ENCODE data around the gene SHROOM3.
"Not testable (repeated sequence)": the region's sequence is repeated elsewhere in the genome, so short reads cannot be mapped to it uniquely, and the experiment has no call there.

Gene SHROOM3

DNA sequence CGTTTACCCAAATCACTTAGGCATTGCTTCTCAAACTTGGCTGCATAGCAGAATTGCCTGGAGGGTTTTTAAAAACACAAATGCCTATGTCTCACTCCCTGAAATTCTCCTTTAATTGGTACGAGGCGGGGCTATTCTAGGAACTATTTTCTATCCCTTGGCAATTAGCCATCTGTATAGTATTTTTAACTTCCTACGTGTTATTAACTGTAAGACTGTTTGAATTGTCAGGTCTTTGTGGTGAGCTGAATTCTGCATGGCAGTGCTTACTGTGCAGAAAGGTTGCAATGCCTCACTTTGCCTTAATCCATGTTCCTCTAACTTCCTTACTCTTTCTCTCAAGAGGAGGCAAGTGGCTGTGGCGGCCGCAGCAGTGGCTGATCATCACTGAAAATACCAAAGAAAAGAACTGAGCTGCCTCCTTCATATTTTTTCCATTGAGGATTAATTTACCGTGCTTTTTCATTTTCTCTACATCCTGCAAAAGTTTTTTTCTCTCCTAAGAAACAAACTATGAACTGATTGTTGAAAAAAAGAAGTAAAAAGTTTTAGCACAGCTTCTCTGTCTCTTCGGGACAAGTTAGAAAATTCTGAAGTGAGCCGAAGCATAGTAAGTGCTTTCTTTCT, at the start of gene SHROOM3:
TSS of gene SHROOM3 (plus strand) at position 329 of the 627 bp plus-strand sequence. CDS start 824 bp downstream, outside the sequence.
- no peak within 1 kb of the TSS for H3K4me3 Mint-ChIP-seq
- H3K27me3 Mint-ChIP-seq: peaks cover 24% of the 10 kb centered on the region
- no peak within 1 kb of the TSS for H3K27ac Mint-ChIP-seq
- ATAC-seq (no peak), DNase-seq (no peak)
- H3K9me3 Mint-ChIP-seq: no peaks in the 10 kb centered on the region
- no peaks in the 10 kb centered on the region for H3K4me1 Mint-ChIP-seq
- H3K36me3 Mint-ChIP-seq (ENCODE audit: low read depth): no peaks in the 10 kb centered on the region

DNA sequence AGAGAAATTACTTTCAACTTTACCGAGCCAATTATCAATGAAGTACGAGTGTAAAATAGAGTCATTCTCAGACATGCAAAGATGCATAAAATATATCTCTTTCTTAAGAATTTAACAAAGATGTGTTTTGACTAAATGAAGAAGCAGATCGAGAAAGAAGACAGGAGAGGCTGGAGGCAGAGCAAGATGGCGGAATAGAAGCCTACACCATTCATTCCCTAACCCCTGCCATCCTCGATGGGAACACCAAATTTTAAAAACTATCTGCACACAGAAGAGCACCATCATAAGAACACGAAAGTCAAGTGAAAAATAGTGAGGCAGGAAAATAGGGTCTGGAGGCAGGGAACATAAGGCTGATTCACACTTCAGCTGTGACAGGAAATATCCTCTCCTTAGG, 49.1 kb upstream of the SHROOM3 start:
- peaks cover 24% of the 10 kb centered on the region for H3K27me3 Mint-ChIP-seq
- no peak overlapping the region for H3K27ac Mint-ChIP-seq
- DNase-seq (no peak), ATAC-seq (no peak)
- H3K4me3 Mint-ChIP-seq: no peak overlapping the region
- no peaks in the 10 kb centered on the region for H3K4me1 Mint-ChIP-seq
- peaks cover 22% of the 10 kb centered on the region for H3K9me3 Mint-ChIP-seq
- no peaks in the 10 kb centered on the region for H3K36me3 Mint-ChIP-seq (ENCODE audit: low read depth)

DNA sequence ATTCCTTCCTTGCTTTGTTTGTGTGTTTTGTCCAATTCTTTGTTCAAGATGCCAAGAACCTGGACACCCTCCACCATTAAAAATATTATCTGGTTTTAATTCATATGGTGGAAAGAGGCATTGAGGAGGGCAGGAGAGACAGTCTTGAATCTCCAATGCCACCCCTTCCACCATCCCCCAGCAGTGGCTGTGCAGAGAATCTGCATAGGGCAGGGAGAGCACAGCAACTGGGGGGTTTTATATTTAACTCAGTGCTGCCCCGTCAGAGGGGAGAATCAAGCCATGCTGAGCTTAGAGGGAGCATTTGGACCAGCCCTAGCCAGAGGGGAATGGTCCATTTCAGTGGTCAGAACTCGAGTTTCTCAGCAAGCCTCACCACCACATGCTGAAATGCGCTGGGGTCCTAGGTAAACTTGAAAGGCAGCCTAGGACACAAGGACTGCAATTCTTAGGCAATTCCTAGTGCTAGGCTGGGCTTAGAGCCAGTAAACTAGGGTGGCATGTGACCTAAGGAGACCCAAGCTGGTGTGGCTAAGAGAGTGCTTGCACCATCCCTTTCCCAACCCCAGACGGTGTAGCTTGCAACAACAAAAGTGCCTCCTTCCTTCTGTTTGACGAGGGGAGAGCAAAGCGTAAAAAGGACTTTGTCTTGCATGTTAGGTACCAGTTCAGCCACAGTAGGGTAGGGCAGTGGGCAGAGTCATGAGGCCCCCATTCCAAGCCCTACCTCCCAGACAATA, 48.3 kb upstream of the SHROOM3 start:
- peaks cover 22% of the 10 kb centered on the region for H3K9me3 Mint-ChIP-seq
- H3K27me3 Mint-ChIP-seq: peaks cover 30% of the 10 kb centered on the region
- ATAC-seq: no peak
- no peak overlapping the region for H3K4me3 Mint-ChIP-seq
- H3K27ac Mint-ChIP-seq: no peak overlapping the region
- no peaks in the 10 kb centered on the region for H3K36me3 Mint-ChIP-seq (ENCODE audit: low read depth)
- H3K4me1 Mint-ChIP-seq: no peaks in the 10 kb centered on the region
- no peak for DNase-seq

DNA sequence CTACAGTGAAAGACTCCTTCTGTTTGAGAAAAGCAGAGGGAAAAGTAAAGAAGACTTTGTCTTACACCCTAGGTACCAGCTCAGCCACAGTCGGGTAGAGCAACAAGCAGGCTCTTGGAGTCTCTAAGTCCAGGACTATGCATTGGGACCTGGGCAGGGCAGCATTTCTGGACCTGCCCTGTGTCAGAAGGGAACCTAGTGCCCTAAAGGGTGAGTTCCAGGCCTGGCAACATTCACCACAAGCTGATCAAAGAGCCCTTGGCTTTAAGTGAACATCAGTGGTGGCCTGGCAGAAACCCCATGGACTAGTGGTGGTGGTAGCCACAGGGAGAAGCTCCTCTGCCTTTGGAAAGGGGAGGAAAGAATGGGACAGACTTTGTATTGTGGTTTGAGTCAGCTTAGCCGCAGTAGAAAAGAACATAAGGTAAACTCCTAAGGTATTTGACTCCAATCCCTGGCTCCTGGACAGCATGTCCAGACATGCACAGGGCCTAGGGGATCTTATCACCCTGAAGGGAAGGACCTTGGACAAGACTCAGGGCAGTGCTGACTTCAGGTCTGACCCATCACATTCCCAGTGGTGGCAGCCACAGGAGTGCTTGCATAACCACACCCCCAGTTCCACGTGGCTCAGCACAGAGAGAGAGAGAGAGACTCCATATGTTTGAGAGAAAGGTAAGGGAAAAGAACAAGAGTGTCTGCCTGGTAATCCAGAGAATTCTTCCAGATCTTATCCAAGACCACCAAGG, 46.7 kb upstream of the SHROOM3 start:
- no peaks in the 10 kb centered on the region for H3K36me3 Mint-ChIP-seq (ENCODE audit: low read depth)
- peaks cover 41% of the 10 kb centered on the region for H3K27me3 Mint-ChIP-seq
- ATAC-seq (no peak), DNase-seq (no peak)
- no peaks in the 10 kb centered on the region for H3K4me1 Mint-ChIP-seq
- H3K9me3 Mint-ChIP-seq: peaks cover 22% of the 10 kb centered on the region
- H3K4me3 Mint-ChIP-seq: no peak overlapping the region
- no peak overlapping the region for H3K27ac Mint-ChIP-seq

DNA sequence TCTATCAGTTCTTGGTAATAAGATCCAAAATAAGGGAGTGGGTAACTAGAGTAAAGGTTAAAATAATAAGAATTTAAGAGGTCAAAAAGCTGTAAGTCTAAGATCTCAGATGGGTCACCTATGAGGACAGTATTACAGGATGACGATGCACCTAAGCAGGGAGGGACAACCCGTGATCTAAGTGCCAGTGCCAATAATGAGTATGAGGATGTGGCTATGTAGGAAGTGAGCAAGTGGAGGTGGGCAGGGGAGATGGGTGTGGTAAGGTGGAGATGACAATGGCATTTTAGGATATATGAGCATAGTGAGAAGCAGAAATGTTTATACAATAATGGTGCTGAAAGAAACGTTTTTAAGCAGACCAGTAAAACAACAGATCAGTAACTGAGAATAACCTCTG, 33.4 kb upstream of the SHROOM3 start:
- Mint-ChIP-seq H3K9me3 (peaks cover 7% of the 10 kb centered on the region), H3K36me3 (ENCODE audit: low read depth) (no peaks in the 10 kb centered on the region), H3K4me1 (no peaks in the 10 kb centered on the region), H3K27me3 (peaks cover 20% of the 10 kb centered on the region), H3K27ac (no peak overlapping the region), H3K4me3 (no peak overlapping the region)
- no peak for ATAC-seq
- DNase-seq: no peak

DNA sequence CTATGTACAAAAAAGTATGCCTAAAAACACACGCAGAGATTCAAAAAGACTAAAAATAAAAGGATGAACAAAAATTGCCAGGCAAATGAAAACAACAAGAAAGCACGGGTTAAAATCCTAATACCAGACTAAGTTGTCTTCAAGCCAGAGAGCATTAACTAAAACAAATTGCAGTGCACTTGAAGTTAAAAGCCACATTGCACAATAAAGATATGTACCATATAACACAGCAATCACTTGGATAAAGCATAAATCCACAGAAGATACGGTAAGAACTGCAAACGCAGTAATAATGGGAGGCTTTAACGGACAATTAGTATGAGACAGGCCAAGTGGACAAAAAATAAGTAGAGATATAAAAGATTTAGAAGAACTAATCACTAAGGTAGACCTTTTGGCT, 28.9 kb upstream of the SHROOM3 start:
- Mint-ChIP-seq H3K4me1 (peaks cover 3% of the 10 kb centered on the region), H3K9me3 (no peaks in the 10 kb centered on the region), H3K36me3 (ENCODE audit: low read depth) (no peaks in the 10 kb centered on the region), H3K27me3 (peaks cover 13% of the 10 kb centered on the region), H3K27ac (no peak overlapping the region), H3K4me3 (no peak overlapping the region)
- ATAC-seq: no peak
- no peak for DNase-seq

DNA sequence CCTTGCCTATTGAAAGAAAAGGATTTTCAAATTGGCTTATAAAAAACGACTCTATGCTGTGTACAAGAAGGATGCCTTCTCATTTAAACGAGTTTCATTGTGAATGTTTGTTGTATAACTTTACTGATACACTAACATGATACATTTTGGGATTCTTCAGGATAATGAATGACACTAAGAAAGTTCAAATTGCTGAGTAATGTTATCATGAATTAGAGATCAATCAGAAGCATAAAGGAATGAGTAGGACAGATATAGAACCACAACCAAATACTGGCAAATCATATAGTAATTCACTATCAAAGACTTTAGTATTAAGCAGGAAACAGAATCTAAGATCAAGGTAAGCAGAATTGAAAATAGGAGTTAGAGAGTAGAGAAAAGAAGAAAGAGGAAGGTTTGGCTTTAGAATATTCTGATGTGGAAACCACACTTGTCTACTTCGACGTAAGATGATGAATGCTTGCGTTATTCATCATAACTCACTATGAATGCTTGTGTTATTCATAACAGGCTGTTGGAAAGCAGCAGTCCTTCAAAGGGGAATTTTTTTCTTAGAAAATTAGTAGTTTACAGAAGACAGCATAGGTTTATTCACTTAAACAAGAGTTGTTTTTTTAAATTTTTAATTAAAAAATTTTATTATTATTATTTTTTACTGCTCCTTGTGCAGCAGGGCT, 27.4 kb upstream of the SHROOM3 start:
- H3K27me3 Mint-ChIP-seq: peaks cover 9% of the 10 kb centered on the region
- no peak overlapping the region for H3K27ac Mint-ChIP-seq
- no peak overlapping the region for H3K4me3 Mint-ChIP-seq
- ATAC-seq (peak; percentile 33), DNase-seq (no peak)
- H3K4me1 Mint-ChIP-seq: peaks cover 3% of the 10 kb centered on the region
- no peaks in the 10 kb centered on the region for H3K36me3 Mint-ChIP-seq (ENCODE audit: low read depth)
- no peaks in the 10 kb centered on the region for H3K9me3 Mint-ChIP-seq

DNA sequence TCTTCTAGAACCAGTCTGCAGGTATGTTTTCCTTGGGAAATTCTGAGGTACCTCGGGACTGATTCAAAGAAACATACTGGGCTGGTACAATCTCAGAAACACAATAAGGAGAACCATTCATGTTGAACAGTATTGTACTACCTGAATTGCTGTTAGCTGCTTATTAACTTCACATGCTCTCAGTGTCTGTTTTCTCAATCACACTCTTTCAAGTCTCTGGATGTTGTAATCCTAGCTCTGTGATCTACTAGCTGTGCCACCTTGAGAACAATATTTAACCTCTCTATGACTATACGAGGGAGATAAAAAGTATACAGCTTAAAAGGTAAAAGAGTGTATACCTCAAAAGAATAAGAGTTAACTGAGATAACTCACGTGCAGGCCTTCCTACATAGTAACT, 24.4 kb upstream of the SHROOM3 start:
- peaks cover 2% of the 10 kb centered on the region for H3K27me3 Mint-ChIP-seq
- no peak overlapping the region for H3K27ac Mint-ChIP-seq
- DNase-seq: no peak
- ATAC-seq: no peak
- no peak overlapping the region for H3K4me3 Mint-ChIP-seq
- no peaks in the 10 kb centered on the region for H3K36me3 Mint-ChIP-seq (ENCODE audit: low read depth)
- H3K4me1 Mint-ChIP-seq: peaks cover 3% of the 10 kb centered on the region
- H3K9me3 Mint-ChIP-seq: no peaks in the 10 kb centered on the region

DNA sequence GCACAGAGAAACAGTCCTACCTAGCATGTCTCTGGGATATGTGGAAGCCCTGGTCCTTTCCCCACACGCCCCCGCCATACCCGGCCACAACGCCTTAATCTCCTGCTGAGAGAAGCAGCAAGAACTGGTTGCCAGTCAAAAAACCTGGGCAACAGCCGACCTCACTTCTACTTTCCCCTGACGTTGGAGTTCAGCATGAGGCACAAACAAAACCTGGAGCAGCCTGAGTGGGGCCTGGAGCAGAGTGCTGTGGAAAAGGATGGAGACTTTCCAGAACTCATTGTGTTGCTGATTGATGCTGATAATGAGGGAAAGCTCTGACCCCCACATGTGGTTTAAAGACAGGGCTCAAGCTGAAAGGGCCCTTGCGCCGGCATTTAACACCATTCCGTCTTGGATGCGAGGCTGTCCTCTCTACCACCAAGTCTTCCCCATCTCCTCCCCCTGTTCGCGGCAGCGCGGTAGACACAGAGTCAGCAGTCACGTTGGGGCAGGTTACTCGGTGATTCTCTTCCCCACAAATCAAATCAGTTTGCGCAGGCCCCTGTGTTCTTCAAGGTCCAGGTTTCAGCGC, 14.8 kb upstream of the SHROOM3 start:
- no peaks in the 10 kb centered on the region for H3K9me3 Mint-ChIP-seq
- peak overlapping the region; percentile 46 for H3K4me3 Mint-ChIP-seq
- no peak for ATAC-seq

DNA sequence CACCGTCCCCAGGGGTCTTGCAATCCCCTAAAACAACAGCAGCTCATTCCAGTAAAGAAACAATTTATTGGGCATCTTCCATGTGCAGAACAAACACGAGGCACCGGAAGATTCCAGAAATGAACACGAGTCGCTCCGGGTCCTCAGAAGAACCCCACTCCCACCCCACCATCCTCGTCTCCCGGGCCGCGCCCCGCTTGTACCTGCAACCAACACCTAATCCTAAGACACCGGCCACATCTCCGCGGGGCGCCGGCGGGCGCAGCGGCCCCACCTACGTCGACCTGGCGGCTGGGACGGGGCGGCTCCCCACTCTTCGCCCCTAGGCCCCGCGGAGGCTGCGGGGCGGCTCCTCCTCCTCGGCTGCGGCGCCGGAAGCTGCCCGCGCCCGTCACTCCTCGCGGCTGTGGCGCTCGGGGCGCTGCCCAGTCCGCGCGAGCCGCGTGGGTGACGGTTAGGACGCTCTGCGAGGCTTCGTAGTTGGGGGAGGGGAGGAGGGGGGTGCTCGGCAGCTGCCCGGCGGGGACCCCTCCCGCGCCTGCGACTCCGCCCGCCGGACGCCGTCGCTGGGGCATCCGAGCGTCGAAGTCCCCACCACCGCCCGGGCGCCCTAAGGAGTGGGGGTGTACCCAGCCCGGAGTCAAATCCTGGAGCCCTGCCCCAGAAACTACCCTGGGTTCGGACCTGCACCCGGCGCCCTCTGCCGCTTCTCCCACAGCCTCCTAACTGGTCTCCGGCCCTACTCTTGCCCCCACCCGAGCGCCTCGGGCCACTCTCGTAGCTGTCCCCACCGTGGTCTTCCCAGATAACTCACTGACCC, 14.1 kb upstream of the SHROOM3 start, which contains the start of gene CCDC158:
TSS of gene CCDC158 (minus strand) at position 380 of the 820 bp plus-strand sequence. CDS start 17,934 bp downstream, outside the sequence.
- H3K36me3 Mint-ChIP-seq (ENCODE audit: low read depth): no peaks in the 10 kb centered on the region
- DNase-seq (peak; percentile 6), ATAC-seq (peak; percentile 52)
- no peaks in the 10 kb centered on the region for H3K9me3 Mint-ChIP-seq
- no peak within 1 kb of the TSS for H3K27ac Mint-ChIP-seq
- H3K27me3 Mint-ChIP-seq: peaks cover 20% of the 10 kb centered on the region
- peaks cover 9% of the 10 kb centered on the region for H3K4me1 Mint-ChIP-seq
- H3K4me3 Mint-ChIP-seq: peak within 1 kb of the TSS; percentile 46

More for the DNA sequence above, 14.8 kb upstream of the SHROOM3 start:
- Mint-ChIP-seq H3K27me3 (peaks cover 20% of the 10 kb centered on the region), H3K36me3 (ENCODE audit: low read depth) (no peaks in the 10 kb centered on the region), H3K27ac (no peak overlapping the region), H3K4me1 (peaks cover 9% of the 10 kb centered on the region)
- no peak for DNase-seq

DNA sequence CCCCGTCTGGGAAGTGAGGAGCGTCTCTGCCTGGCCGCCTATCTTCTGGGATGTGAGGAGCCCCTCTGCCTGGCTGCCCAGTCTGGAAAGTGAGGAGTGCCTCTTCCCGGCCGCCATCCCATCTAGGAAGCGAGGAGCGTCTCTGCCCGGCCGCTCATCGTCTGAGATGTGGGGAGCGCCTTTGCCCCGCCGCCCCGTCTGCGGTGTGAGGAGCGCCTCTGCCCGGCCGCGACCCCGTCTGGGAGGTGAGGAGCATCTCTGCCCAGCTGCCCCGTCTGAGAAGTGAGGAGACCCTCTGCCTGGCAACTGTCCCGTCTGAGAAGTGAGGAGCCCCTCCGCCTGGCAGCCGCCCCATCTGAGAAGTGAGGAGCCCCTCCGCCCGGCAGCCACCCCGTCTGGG, 11.9 kb upstream of the SHROOM3 start:
- not testable (repeated sequence) for H3K9me3 Mint-ChIP-seq; ATAC-seq; H3K36me3 Mint-ChIP-seq (ENCODE audit: low read depth); DNase-seq; H3K27ac Mint-ChIP-seq; H3K4me3 Mint-ChIP-seq; H3K4me1 Mint-ChIP-seq
- H3K27me3 Mint-ChIP-seq: peaks cover 20% of the 10 kb centered on the region

DNA sequence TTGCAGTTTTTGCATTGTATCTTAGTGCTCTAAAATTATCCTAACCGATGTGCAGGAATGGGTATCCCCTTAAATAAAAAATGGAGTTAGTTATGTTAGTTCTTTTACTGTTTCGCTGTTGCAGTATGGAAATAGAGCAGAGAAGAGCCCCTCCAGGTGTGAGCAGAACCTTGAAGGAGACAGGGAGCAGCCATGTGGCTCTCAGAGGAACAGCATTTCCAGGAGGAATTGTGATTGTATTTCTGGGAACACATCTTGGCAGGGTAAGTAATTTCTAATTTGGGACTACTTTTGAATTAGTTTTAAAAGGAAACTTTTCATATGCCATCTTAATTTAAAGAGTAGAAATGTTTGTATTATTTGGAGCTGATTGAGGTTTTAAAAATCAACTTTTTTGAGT, 8.8 kb upstream of the SHROOM3 start:
- ATAC-seq: no peak
- peaks cover 10% of the 10 kb centered on the region for H3K27me3 Mint-ChIP-seq

DNA sequence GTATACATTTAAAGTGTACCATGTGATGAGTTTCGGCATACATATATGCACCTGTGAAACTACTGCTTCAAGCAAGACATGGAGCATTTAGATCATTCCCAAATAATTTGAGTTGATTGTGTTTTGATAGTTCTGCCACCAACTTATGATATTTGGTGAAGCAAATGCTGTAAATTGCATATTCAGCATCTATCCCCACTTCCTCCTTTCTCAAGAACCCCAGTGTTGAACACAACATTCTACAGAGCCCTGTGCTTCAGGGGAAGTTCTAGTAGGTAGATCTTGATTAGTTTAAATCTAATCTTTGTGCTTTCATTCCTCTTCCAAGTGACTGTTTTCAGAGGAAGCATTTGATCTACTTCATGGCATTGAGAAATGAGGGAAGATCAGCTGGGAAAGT, 5.4 kb upstream of the SHROOM3 start:
- DNase-seq (no peak), ATAC-seq (no peak)
- Mint-ChIP-seq H3K27ac (no peak overlapping the region), H3K4me3 (no peak overlapping the region), H3K9me3 (no peaks in the 10 kb centered on the region), H3K36me3 (ENCODE audit: low read depth) (no peaks in the 10 kb centered on the region), H3K4me1 (no peaks in the 10 kb centered on the region), H3K27me3 (peaks cover 5% of the 10 kb centered on the region)

More for the DNA sequence above, 8.8 kb upstream of the SHROOM3 start:
- DNase-seq: no peak
- no peak overlapping the region for H3K4me3 Mint-ChIP-seq
- H3K36me3 Mint-ChIP-seq (ENCODE audit: low read depth): no peaks in the 10 kb centered on the region
- H3K9me3 Mint-ChIP-seq: no peaks in the 10 kb centered on the region
- no peak overlapping the region for H3K27ac Mint-ChIP-seq
- H3K4me1 Mint-ChIP-seq: peaks cover 5% of the 10 kb centered on the region
